Hematopoietic multipotent progenitor cell (in vitro differentiated cells): ENCODE measurements around the gene ADAP2. TPM values are rescaled to one million over a fixed set of nuclear protein-coding genes. Genes with fewer than 3 reads are reported as not detected.

Experiments
- small RNA-seq: library from RNA; depleted of rRNA; stranded (forward); fragments of <200 nt; gene quantifications from one replicate; pipeline ENCODE3, GENCODE V24; 2012
- total RNA-seq: library from RNA; depleted of rRNA; stranded (reverse); fragments of >200 nt; gene quantifications from one replicate; pipeline ENCODE4 v1.2.3, GENCODE V29; 2012

The ADAP2 gene
- total RNA-seq, 1 donor: 0.54 TPM

Small RNA genes within 50 kb of the gene (small RNA-seq; reads per million reads assigned to genes)
- gene AC138207.3 (not detected), gene RN7SL138P (not detected)

Other genes starting within 250 kb of the ADAP2 start
- gene CRLF3, start 97.3 kb upstream of the ADAP2 start, total RNA-seq: 28.0 TPM
- 1.9 TPM for gene ATAD5, start 90.0 kb upstream of the ADAP2 start, total RNA-seq
- gene TEFM, start 15.7 kb upstream of the ADAP2 start, total RNA-seq: 4.0 TPM
- 11.3 TPM for gene RNF135, start 49.1 kb downstream of the ADAP2 start, total RNA-seq
- 28.5 TPM for gene NF1, start 173.0 kb downstream of the ADAP2 start, total RNA-seq